ENCODE results near the gene COA3.
A peak's percentile ranks its signal among the peaks of the same experiment; 100 is the strongest.

COA3 gene

DNA sequence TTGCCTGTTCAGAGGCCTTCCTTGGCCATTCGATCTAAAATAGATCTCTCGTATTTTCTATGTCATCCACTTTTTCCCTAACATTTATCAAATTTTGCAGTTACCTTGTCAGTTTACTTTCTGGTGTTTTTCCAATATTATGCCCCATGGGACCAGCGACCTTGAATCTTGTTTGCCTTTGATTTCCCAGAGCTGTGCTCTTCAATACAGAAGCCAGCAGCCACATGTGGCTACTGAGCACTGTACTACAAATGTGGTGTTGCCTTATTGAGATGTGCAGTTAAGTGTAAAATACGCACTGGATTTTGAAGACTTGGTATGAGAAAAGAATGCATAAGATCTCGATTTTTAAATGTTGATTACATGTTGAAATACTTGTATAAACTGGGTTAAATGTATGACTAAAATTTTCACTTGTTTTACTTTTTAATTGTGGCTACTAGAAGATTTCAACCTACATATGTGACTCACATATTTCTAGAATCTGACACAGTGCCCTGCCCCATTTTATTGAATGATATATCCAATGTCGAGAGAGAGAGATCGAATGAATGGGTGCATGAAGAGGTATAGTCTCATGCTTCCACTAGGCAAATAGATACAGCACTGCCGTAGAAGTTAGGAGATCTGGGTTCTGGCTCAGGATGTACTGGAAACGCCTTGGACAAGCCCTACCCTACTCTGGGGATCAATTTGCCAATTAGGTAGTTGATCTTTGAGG is 33.9 kb upstream of the COA3 start:
- peak overlapping the region; percentile 88 for H3K27ac ChIP-seq
- TF ChIP-seq, protein P1, sequence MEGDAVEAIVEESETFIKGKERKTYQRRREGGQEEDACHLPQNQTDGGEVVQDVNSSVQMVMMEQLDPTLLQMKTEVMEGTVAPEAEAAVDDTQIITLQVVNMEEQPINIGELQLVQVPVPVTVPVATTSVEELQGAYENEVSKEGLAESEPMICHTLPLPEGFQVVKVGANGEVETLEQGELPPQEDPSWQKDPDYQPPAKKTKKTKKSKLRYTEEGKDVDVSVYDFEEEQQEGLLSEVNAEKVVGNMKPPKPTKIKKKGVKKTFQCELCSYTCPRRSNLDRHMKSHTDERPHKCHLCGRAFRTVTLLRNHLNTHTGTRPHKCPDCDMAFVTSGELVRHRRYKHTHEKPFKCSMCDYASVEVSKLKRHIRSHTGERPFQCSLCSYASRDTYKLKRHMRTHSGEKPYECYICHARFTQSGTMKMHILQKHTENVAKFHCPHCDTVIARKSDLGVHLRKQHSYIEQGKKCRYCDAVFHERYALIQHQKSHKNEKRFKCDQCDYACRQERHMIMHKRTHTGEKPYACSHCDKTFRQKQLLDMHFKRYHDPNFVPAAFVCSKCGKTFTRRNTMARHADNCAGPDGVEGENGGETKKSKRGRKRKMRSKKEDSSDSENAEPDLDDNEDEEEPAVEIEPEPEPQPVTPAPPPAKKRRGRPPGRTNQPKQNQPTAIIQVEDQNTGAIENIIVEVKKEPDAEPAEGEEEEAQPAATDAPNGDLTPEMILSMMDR (conservative IDR thresholded peaks at IDR 0.05): no peak

DNA sequence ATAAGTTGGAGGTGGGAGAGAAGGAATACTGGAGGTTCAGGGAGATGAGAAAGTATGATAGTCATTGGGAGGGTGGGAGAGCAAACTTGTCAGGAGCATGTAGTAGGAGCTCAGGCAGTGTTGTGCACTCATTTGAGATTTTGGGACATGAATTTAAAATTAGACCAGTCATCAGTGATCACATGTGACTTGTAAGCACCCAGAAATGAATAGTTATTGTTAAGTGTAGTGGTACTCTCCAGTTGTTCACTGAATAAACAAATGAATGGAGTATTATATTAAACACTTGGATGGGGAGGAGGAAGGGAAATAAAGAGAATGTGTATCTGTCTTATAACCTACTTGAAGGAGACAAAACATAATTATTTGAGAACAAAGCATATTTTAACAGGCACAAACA is 32.5 kb upstream of the COA3 start:
- TF ChIP-seq, protein P1 (conservative IDR thresholded peaks at IDR 0.05): no peak
- no peak overlapping the region for H3K27ac ChIP-seq

GRCh38 chr17:42827472-42827871 is 29.0 kb upstream of the COA3 start:
- TF ChIP-seq, protein P1 (conservative IDR thresholded peaks at IDR 0.05): no peak

GRCh38 chr17:42821176-42821575 is 22.7 kb upstream of the COA3 start:
- TF ChIP-seq, protein P1 (conservative IDR thresholded peaks at IDR 0.05): no peak
- H3K27ac ChIP-seq: no peak overlapping the region

More at GRCh38 chr17:42827472-42827871, 29.0 kb upstream of the COA3 start:
- no peak overlapping the region for H3K27ac ChIP-seq

DNA sequence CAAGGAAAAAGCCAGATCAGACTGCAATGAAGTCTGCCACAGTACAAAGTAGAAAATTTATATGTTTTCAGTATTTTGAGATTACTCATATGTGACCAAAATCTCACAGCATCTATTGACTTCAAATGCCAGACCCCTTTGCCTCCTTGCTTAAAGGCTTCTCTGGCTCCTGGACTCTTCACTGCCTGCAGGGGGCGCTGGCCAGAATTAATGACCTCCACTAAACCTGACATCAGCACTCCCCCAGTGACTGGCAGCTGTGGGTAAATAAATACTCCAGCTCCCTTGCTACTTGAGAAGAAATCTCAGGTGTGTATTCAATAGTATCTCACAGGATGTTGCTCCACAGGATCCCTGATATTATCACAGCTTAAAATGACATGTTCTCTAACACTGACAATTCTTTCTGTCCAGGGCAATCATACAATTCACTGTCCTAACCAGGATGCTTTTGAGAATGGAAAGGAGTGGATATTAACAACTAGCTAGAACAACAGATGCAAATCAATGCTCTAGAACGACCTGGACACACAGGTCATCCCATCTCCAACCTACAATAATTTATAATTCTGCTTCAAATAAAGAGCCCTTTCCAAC is 21.5 kb upstream of the COA3 start:
- no peak overlapping the region for H3K27ac ChIP-seq
- TF ChIP-seq, protein P1 (conservative IDR thresholded peaks at IDR 0.05): peak; percentile 81

DNA sequence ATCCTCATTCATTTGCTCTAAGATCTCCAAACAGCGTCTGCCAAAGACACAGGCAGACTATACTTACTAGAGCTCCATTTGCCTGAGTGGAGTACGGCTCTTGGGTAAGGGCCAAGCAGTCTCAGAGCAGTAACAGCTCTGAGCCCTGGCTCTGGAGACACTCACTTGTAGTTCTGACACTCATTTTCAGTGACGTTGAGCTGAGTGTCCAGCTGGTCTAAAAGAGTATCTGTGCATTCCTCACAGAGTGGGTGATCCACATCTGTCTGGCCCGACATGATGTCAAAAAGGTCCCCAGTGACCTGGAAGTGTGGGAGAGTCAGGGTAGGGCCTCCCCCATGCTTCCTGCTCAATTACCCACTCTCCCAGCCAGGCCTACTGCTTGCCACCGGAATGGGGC is 19.9 kb upstream of the COA3 start:
- TF ChIP-seq, protein P1 (conservative IDR thresholded peaks at IDR 0.05): no peak
- H3K27ac ChIP-seq: no peak overlapping the region

DNA sequence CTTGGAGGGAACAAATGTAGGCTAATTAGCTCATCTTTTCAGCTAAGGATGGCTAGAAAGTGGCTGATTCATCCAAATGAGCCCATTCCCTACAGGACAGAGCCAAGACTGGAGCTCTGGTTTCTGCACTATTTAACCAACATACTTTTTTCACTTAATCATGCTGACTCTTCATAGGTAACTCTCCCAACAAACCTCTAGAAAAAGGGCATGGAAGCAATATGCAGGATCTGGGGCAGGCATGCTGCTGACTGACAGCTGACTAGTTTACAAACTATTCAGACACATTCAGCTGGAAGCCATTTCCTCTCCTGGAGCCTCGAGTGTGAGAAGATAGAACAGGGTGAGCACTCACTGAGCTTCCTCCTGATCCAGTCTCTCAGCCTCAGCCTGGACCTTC is 19.4 kb upstream of the COA3 start:
- TF ChIP-seq, protein P1 (conservative IDR thresholded peaks at IDR 0.05): no peak

More for the DNA sequence above, 19.4 kb upstream of the COA3 start:
- no peak overlapping the region for H3K27ac ChIP-seq
